ENCODE data around the gene ARL5C. TPM values are rescaled to one million over a fixed set of nuclear protein-coding genes. Genes with fewer than 3 reads are reported as not detected.
A peak's percentile ranks its signal among the peaks of the same experiment; 100 is the strongest.

The ARL5C gene
- total RNA-seq, 2 experiments from 2014 or later: 0.16 to 0.65 TPM

GRCh38 chr17:39209317-39210092 lies 43.5 kb upstream of the ARL5C start:
- Histone ChIP-seq H3K4me3 (ENCODE audit: low read depth, low read length, poor library complexity, severe bottlenecking) (peak overlapping the region; percentile 51), H4K20me1 (ENCODE audit: insufficient read depth, low read length) (no peaks in the 10 kb centered on the region), H2AFZ (ENCODE audit: low read length) (peak overlapping the region; percentile 60; the same call in 1 of the 2 replicates), H3K79me2 (ENCODE audit: insufficient read depth, low read depth, low read length) (no peaks in the 10 kb centered on the region), H3K9me2 (ENCODE audit: insufficient read depth, low read length) (no peaks in the 10 kb centered on the region), H3K36me3 (ENCODE audit: insufficient read depth, low read length) (peaks cover 12% of the 10 kb centered on the region), H3K4me2 (ENCODE audit: low read length) (peak overlapping the region; percentile 82), H3K4me1 (ENCODE audit: insufficient read depth, low read length, poor library complexity, severe bottlenecking) (peaks cover 50% of the 10 kb centered on the region), H3K9me3 (ENCODE audit: low read length) (no peaks in the 10 kb centered on the region), H3K27ac (ENCODE audit: low read depth, low read length, poor library complexity, severe bottlenecking) (peak overlapping the region; percentile 93)
- TF ChIP-seq, protein P1, sequence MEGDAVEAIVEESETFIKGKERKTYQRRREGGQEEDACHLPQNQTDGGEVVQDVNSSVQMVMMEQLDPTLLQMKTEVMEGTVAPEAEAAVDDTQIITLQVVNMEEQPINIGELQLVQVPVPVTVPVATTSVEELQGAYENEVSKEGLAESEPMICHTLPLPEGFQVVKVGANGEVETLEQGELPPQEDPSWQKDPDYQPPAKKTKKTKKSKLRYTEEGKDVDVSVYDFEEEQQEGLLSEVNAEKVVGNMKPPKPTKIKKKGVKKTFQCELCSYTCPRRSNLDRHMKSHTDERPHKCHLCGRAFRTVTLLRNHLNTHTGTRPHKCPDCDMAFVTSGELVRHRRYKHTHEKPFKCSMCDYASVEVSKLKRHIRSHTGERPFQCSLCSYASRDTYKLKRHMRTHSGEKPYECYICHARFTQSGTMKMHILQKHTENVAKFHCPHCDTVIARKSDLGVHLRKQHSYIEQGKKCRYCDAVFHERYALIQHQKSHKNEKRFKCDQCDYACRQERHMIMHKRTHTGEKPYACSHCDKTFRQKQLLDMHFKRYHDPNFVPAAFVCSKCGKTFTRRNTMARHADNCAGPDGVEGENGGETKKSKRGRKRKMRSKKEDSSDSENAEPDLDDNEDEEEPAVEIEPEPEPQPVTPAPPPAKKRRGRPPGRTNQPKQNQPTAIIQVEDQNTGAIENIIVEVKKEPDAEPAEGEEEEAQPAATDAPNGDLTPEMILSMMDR (conservative IDR thresholded peaks at IDR 0.05; ENCODE audit: low read length): 0 out of 2 replicates have a peak, but pooled peaks have one; percentile 22
- TF ChIP-seq EZH2phosphoT487 (IDR thresholded peaks at IDR 0.05; ENCODE audit: borderline replicate concordance, low read depth, low read length): no peak
- ChIA-PET CTCF (ENCODE audit: unreplicated experiment) (interaction anchor here (0.5 to 5.3 kb wide), 4 partner anchors 22 to 33 kb away, joined by 4 to 45 read pairs (median 28); no protein-coding TSS in a partner anchor), POLR2A (interaction anchor here (0.5 to 4.2 kb wide), 8 partner anchors 8 to 68 kb away, joined by 3 to 23 read pairs (median 7); partner anchors contain the start of gene RPL19)
- intact Hi-C loops (cut with micrococcal nuclease; ENCODE audit: unreplicated experiment): loop anchor here (5.0 kb wide), 1 partner anchor 338 kb away; no protein-coding TSS in a partner anchor
- peak; percentile 70 for DNase-seq (ENCODE audit: low spot score)
- no TSS peak for BruUV-seq (replicated peaks)

DNA sequence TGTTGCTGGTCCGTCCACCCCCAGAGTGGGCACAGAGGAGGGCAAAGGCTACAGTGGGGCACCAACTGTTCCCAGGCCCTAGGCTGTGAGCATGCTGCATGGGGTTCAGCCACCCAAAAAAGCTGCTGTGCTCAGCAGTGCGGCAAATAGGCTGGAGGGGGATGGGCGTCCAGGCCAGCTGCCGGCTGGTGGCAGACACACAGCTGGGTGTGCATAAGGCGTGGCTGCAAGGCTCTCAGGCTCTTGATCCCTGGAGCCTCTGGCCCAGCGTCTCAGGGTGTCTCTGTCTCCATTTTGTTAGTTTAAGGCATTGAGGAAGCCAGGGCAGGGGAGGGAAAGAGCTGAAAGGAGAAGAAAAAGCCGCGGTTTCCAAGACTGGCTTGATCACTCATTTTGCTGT lies 42.9 kb upstream of the ARL5C start:
- intact Hi-C loops (cut with micrococcal nuclease; ENCODE audit: unreplicated experiment): loop anchor here (5.0 kb wide), 1 partner anchor 338 kb away; no protein-coding TSS in a partner anchor
- peak; percentile 98 for DNase-seq (ENCODE audit: low spot score)
- no peaks in the 10 kb centered on the region for H3K9me2 ChIP-seq (ENCODE audit: insufficient read depth, low read length)
- H3K27ac ChIP-seq (ENCODE audit: low read depth, low read length, poor library complexity, severe bottlenecking): peak overlapping the region; percentile 93
- 0 out of 2 replicates have a peak, but pooled peaks cover under 1% of the 10 kb centered on the region for H4K20me1 ChIP-seq (ENCODE audit: insufficient read depth, low read length)
- H2AFZ ChIP-seq (ENCODE audit: low read length): peak overlapping the region; percentile 60; the same call in 1 of the 2 replicates
- H3K36me3 ChIP-seq (ENCODE audit: insufficient read depth, low read length): peaks cover 18% of the 10 kb centered on the region
- CTCF ChIA-PET (ENCODE audit: unreplicated experiment): interaction anchor here (0.5 to 5.3 kb wide), 5 partner anchors 23 to 44 kb away, joined by 3 to 45 read pairs (median 23); no protein-coding TSS in a partner anchor
- no peaks in the 10 kb centered on the region for H3K9me3 ChIP-seq (ENCODE audit: low read length)
- TF ChIP-seq EZH2phosphoT487 (IDR thresholded peaks at IDR 0.05; ENCODE audit: borderline replicate concordance, low read depth, low read length): no peak
- TF ChIP-seq, protein P1 (conservative IDR thresholded peaks at IDR 0.05; ENCODE audit: low read length): no peak; the same call in 1 of the 2 replicates
- H3K4me2 ChIP-seq (ENCODE audit: low read length): peak overlapping the region; percentile 82
- peak overlapping the region; percentile 51 for H3K4me3 ChIP-seq (ENCODE audit: low read depth, low read length, poor library complexity, severe bottlenecking)
- peaks cover 56% of the 10 kb centered on the region for H3K4me1 ChIP-seq (ENCODE audit: insufficient read depth, low read length, poor library complexity, severe bottlenecking)
- POLR2A ChIA-PET: interaction anchor here (0.5 to 4.2 kb wide), 8 partner anchors 9 to 68 kb away, joined by 3 to 23 read pairs (median 7); partner anchors contain the start of gene RPL19
- no peaks in the 10 kb centered on the region for H3K79me2 ChIP-seq (ENCODE audit: insufficient read depth, low read depth, low read length)
- no TSS peak for BruUV-seq (replicated peaks)
